H9 (cell line): Measurements from ENCODE around the gene SPRY4. TPM values are rescaled to one million over a fixed set of nuclear protein-coding genes. Genes with fewer than 3 reads are reported as not detected.

Experiments
- DNase-seq: peaks from one replicate; pipeline ENCODE4 v3.0.0-alpha.2; 2017
- H2AFZ ChIP-seq: one replicate; pipeline ENCODE4 v1.6.1; 2013; ENCODE audit warnings: mild to moderate bottlenecking, low read length, control low read depth, moderate library complexity
- H2AK5ac ChIP-seq: 2 replicates; pipeline ENCODE4 v1.6.1; 2013; ENCODE audit warnings: low read length, control low read depth, mixed read lengths; ENCODE audit not compliant: insufficient read length
- H2BK120ac ChIP-seq: one replicate; pipeline ENCODE4 v1.6.1; 2013; ENCODE audit warnings: low read depth, mild to moderate bottlenecking, low read length, control low read depth, inconsistent platforms; ENCODE audit not compliant: poor library complexity, severe bottlenecking
- H2BK12ac ChIP-seq: 2 replicates; pipeline ENCODE4 v1.6.1; 2013; ENCODE audit warnings: low read length, control low read depth, mixed read lengths, low read depth; ENCODE audit not compliant: insufficient read length
- H2BK15ac ChIP-seq: 2 replicates; pipeline ENCODE4 v1.6.1; 2013; ENCODE audit warnings: low read depth, low read length, control low read depth
- H2BK20ac ChIP-seq: one replicate; pipeline ENCODE4 v1.6.1; 2013; ENCODE audit warnings: low read depth, mild to moderate bottlenecking, low read length, control low read depth, inconsistent platforms; ENCODE audit not compliant: poor library complexity, severe bottlenecking
- H2BK5ac ChIP-seq: 2 replicates; pipeline ENCODE4 v1.6.1; 2013; ENCODE audit warnings: low read length, control low read depth, mixed read lengths; ENCODE audit not compliant: insufficient read length
- H3K14ac ChIP-seq: 2 replicates; pipeline ENCODE4 v1.6.1; 2013; ENCODE audit warnings: low read length, control low read depth; ENCODE audit not compliant: insufficient read depth
- H3K18ac ChIP-seq: 2 replicates; pipeline ENCODE4 v1.6.1; 2013; ENCODE audit warnings: low read depth, mild to moderate bottlenecking, mixed read lengths, low read length, control low read depth; ENCODE audit not compliant: insufficient read length
- H3K23ac ChIP-seq: 2 replicates; pipeline ENCODE4 v1.6.1; 2013; ENCODE audit warnings: low read length, control low read depth, mixed read lengths, low read depth; ENCODE audit not compliant: insufficient read length
- H3K23me2 ChIP-seq: 2 replicates; pipeline ENCODE4 v1.6.1; 2013; ENCODE audit warnings: low read depth, mild to moderate bottlenecking, mixed read lengths, low read length, control low read depth; ENCODE audit not compliant: insufficient read length, poor library complexity, severe bottlenecking
- H3K27ac ChIP-seq: 2 replicates; pipeline ENCODE4 v1.5.1; 2013; ENCODE audit warnings: low read length, control low read depth, mixed read lengths, low read depth; ENCODE audit not compliant: insufficient read length
- H3K27me3 ChIP-seq: 2 replicates; pipeline ENCODE4 v1.6.1; 2013; ENCODE audit warnings: low read length, control low read depth, inconsistent platforms; ENCODE audit not compliant: insufficient read depth
- H3K4ac ChIP-seq: 2 replicates; pipeline ENCODE4 v1.6.1; 2013; ENCODE audit warnings: low read depth, mild to moderate bottlenecking, control low read depth, inconsistent platforms, low read length, moderate library complexity
- H3K4me1 ChIP-seq: 2 replicates; pipeline ENCODE4 v1.6.1; 2013; ENCODE audit warnings: low read length, control low read depth, inconsistent platforms; ENCODE audit not compliant: insufficient read depth
- H3K4me2 ChIP-seq: 2 replicates; pipeline ENCODE4 v1.6.1; 2013; ENCODE audit warnings: low read length, control low read depth, mixed read lengths; ENCODE audit not compliant: insufficient read length, insufficient read depth
- H3K56ac ChIP-seq: 2 replicates; pipeline ENCODE4 v1.6.1; 2013; ENCODE audit warnings: low read depth, mild to moderate bottlenecking, mixed read lengths, low read length, control low read depth; ENCODE audit not compliant: insufficient read length
- H3K79me1 ChIP-seq: 2 replicates; pipeline ENCODE4 v1.6.1; 2013; ENCODE audit warnings: low read depth, mild to moderate bottlenecking, moderate library complexity, low read length, control low read depth, inconsistent platforms; ENCODE audit not compliant: insufficient read depth, poor library complexity, severe bottlenecking
- H3K79me2 ChIP-seq: 2 replicates; pipeline ENCODE4 v1.6.1; 2013; ENCODE audit warnings: low read length, control low read depth, inconsistent platforms; ENCODE audit not compliant: insufficient read depth
- H3K9ac ChIP-seq: 2 replicates; pipeline ENCODE4 v1.6.1; 2013; ENCODE audit warnings: low read length, control low read depth, mixed read lengths; ENCODE audit not compliant: insufficient read length; ENCODE audit errors: extremely low read depth
- H3K9me3 ChIP-seq: one replicate; pipeline ENCODE4 v1.6.1; 2013; ENCODE audit warnings: low read depth, low read length, inconsistent platforms; ENCODE audit not compliant: control insufficient read depth
- H3T11ph ChIP-seq: one replicate; pipeline ENCODE4 v1.6.1; 2013; ENCODE audit warnings: mild to moderate bottlenecking, low read length, control low read depth, inconsistent platforms
- H4K20me1 ChIP-seq: one replicate; pipeline ENCODE4 v1.6.1; 2013; ENCODE audit not compliant: control insufficient read depth, insufficient read length, insufficient read depth
- H4K5ac ChIP-seq: 2 replicates; pipeline ENCODE4 v1.6.1; 2013; ENCODE audit warnings: low read depth, mild to moderate bottlenecking, mixed read lengths, low read length, control low read depth; ENCODE audit not compliant: insufficient read length
- H4K8ac ChIP-seq: replicated peaks from 2 replicates; pipeline ENCODE4 v1.6.1; 2013; ENCODE audit warnings: low read length, control low read depth, mixed read lengths, low read depth; ENCODE audit not compliant: insufficient read length
- H4K91ac ChIP-seq: 2 replicates; pipeline ENCODE4 v1.6.1; 2013; ENCODE audit warnings: low read depth, mild to moderate bottlenecking, moderate library complexity, mixed read lengths, low read length, control low read depth; ENCODE audit not compliant: insufficient read length
- H3K27ac Mint-ChIP-seq, 3 experiments: 2 replicates in 2 of 3; 3 replicates in 1 of 3; pipeline ENCODE4 v1.8.0; 2020 to 2021; ENCODE audit warnings: mixed read lengths in 3 of 3, mild to moderate bottlenecking in 1 of 3, moderate library complexity in 1 of 3
- H3K27me3 Mint-ChIP-seq: 2 replicates; pipeline ENCODE4 v1.8.0; 2021; ENCODE audit warnings: low read depth, mild to moderate bottlenecking, moderate library complexity, mixed read lengths
- H3K36me3 Mint-ChIP-seq, 3 experiments: 2 replicates in 2 of 3; 3 replicates in 1 of 3; pipeline ENCODE4 v1.8.0; 2020 to 2021; ENCODE audit warnings: low read depth in 3 of 3, mixed read lengths in 3 of 3; ENCODE audit not compliant: insufficient read depth in 1 of 3
- H3K4me1 Mint-ChIP-seq, 2 experiments: 2 replicates each; pipeline ENCODE4 v1.8.0; 2020; ENCODE audit warnings: mixed read lengths in 2 of 2
- H3K4me3 Mint-ChIP-seq, 2 experiments: 2 replicates in 1 of 2; 3 replicates in 1 of 2; pipeline ENCODE4 v1.8.0; 2020 to 2021; ENCODE audit warnings: mild to moderate bottlenecking in 2 of 2, mixed read lengths in 2 of 2, moderate library complexity in 1 of 2
- H3K9me3 Mint-ChIP-seq, 2 experiments: 2 replicates in 1 of 2; 3 replicates in 1 of 2; pipeline ENCODE4 v1.8.0; 2020; ENCODE audit warnings: mild to moderate bottlenecking in 2 of 2, mixed read lengths in 2 of 2, moderate library complexity in 1 of 2
- WGBS: extraction: QIAGEN DNeasy Blood & Tissue Kit; methylation state at CpG from one replicate; pipeline ENCODE4 v1.1.7; 2013; ENCODE audit warnings: missing lambda C conversion rate, low lambda C conversion rate, mixed read lengths; ENCODE audit not compliant: insufficient read length; ENCODE audit errors: extremely low coverage; 5-methylcytosine and 5-hydroxymethylcytosine counted together
- total RNA-seq: library from RNA; stranded (reverse); gene quantifications from 2 replicates; pipeline ENCODE4 v1.2.1, GENCODE V29; 2021
- TF ChIP-seq, protein P1 (sequence below): fragments of 200-600 bp; sonication (generic); conservative IDR thresholded peaks from 3 replicates; pipeline ENCODE4 v1.8.0; 2021; ENCODE audit warnings: antibody characterized with exemption, mild to moderate bottlenecking

Gene SPRY4
- total RNA-seq, 1 experiment from 2014 or later = 92.4 TPM

DNA sequence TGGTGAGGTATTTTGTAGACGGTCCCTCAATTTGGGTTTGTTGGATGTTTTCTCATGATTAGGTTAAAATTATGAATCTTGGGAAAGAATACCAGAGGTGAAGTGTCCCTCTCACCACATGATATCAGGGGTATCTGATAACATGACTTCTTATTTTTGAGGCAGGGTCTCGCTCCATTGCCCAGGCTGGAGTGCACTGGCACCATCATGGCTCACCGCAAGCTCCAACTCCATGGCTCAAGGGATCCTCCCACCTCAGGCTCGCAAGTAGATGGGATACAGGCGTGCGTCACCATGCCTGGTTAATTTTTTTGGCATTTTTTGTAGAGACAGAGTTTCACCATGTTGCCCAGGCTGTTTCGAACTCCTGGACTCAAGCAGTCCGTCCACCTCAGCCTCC is 24.1 kb downstream of the SPRY4 start:
- no peak overlapping the region for H3K4ac ChIP-seq
- no peak overlapping the region for H3K4me2 ChIP-seq
- H2AFZ ChIP-seq = no peak overlapping the region
- H2BK120ac ChIP-seq = no peak overlapping the region
- H3K27ac ChIP-seq = no peak overlapping the region
- no peak overlapping the region for H4K91ac ChIP-seq
- no peak overlapping the region for H2AK5ac ChIP-seq
- Mint-ChIP-seq H3K4me1 (peaks cover 27 to 32% of the 10 kb centered on the region in 2 experiments), H3K27ac (no peak overlapping the region), H3K27me3 (no peaks in the 10 kb centered on the region), H3K4me3 (no peak overlapping the region), H3K36me3 (peaks cover 0 to 19% (median 8%) of the 10 kb centered on the region in 3 experiments; a peak in 5 of 7 replicates), H3K9me3 (no peaks in the 10 kb centered on the region)
- peaks cover 8% of the 10 kb centered on the region; the same call in 1 of the 2 replicates for H3K4me1 ChIP-seq
- WGBS = no CpG with 5 or more reads among the region's 8 CpGs
- H3K56ac ChIP-seq = no peak overlapping the region
- H3T11ph ChIP-seq = no peak overlapping the region
- no peaks in the 10 kb centered on the region for H3K9me3 ChIP-seq
- no peak overlapping the region for H2BK5ac ChIP-seq
- no peak overlapping the region for H2BK20ac ChIP-seq
- no peak overlapping the region for H3K18ac ChIP-seq
- H2BK12ac ChIP-seq = no peak overlapping the region
- no peaks in the 10 kb centered on the region for H3K23me2 ChIP-seq
- H3K14ac ChIP-seq = no peak overlapping the region; the same call in 1 of the 2 replicates
- no peaks in the 10 kb centered on the region for H3K27me3 ChIP-seq
- TF ChIP-seq, protein P1, sequence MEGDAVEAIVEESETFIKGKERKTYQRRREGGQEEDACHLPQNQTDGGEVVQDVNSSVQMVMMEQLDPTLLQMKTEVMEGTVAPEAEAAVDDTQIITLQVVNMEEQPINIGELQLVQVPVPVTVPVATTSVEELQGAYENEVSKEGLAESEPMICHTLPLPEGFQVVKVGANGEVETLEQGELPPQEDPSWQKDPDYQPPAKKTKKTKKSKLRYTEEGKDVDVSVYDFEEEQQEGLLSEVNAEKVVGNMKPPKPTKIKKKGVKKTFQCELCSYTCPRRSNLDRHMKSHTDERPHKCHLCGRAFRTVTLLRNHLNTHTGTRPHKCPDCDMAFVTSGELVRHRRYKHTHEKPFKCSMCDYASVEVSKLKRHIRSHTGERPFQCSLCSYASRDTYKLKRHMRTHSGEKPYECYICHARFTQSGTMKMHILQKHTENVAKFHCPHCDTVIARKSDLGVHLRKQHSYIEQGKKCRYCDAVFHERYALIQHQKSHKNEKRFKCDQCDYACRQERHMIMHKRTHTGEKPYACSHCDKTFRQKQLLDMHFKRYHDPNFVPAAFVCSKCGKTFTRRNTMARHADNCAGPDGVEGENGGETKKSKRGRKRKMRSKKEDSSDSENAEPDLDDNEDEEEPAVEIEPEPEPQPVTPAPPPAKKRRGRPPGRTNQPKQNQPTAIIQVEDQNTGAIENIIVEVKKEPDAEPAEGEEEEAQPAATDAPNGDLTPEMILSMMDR = no peak
- H3K23ac ChIP-seq = no peak overlapping the region
- H3K79me1 ChIP-seq = no peaks in the 10 kb centered on the region
- H2BK15ac ChIP-seq = no peak overlapping the region
- peaks cover 8% of the 10 kb centered on the region; the same call in 1 of the 2 replicates for H3K79me2 ChIP-seq
- H4K8ac ChIP-seq = no peak overlapping the region
- no peak overlapping the region for H4K5ac ChIP-seq
- DNase-seq = no peak
- no peaks in the 10 kb centered on the region for H4K20me1 ChIP-seq
- H3K9ac ChIP-seq = no peak overlapping the region
